ENCODE results near the gene P4HA2.

DNA sequence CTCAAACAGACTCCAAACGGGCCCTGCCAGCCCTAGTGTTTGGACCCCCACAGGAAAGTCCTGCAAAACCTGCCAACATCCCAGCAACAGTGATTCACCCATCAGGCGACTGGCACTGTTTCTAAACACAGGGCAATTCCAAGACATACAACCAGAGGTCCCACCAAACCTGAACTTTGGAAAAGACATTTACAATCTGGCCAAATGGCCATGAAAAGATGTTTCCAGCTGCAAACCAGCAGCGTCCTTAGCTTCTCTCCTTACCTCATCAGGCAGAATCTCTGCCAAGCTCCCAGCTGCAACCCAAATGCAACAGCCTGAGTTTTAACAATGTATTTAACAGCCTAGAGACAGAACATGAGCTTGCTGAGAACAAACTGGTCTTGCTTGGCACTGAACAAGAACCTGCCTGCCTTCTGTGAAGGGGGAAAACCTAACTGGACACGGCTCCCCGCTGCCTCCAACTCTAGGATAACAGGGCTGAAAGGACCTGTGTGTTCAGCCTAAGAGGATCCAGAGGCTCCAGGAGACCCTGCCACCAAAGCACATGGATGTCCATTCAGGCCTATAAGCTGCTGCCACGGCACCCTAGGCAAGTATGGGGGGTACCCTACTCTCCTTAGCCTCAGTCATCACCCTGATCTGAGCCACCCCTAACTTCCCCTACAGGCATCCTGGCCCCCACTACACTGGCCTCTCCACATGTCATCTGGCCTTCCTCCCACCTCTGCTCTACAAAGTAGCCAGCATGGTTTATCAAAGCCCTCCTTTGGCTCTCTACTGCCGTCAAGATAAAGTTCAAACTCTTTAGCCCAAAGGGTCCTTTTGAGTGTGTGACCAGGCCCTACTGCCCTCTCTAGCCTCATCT is 5.6 kb downstream of the P4HA2 start:
- TF ChIP-seq, protein P1, sequence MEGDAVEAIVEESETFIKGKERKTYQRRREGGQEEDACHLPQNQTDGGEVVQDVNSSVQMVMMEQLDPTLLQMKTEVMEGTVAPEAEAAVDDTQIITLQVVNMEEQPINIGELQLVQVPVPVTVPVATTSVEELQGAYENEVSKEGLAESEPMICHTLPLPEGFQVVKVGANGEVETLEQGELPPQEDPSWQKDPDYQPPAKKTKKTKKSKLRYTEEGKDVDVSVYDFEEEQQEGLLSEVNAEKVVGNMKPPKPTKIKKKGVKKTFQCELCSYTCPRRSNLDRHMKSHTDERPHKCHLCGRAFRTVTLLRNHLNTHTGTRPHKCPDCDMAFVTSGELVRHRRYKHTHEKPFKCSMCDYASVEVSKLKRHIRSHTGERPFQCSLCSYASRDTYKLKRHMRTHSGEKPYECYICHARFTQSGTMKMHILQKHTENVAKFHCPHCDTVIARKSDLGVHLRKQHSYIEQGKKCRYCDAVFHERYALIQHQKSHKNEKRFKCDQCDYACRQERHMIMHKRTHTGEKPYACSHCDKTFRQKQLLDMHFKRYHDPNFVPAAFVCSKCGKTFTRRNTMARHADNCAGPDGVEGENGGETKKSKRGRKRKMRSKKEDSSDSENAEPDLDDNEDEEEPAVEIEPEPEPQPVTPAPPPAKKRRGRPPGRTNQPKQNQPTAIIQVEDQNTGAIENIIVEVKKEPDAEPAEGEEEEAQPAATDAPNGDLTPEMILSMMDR (IDR thresholded peaks at IDR 0.05; ENCODE audit: extremely low read depth in 1 of 2, insufficient read depth in 1 of 2, low read depth in 1 of 2, low read length in 2 of 2): peak in 1 of 2 donors; percentile 2
- no peak for TF ChIP-seq POLR2AphosphoS5 (IDR thresholded peaks at IDR 0.05; ENCODE audit: insufficient read depth, low read depth, low read length)
- no peak for TF ChIP-seq POLR2A (IDR thresholded peaks at IDR 0.05; ENCODE audit: low read depth, low read length)
- no peak for TF ChIP-seq EZH2 (IDR thresholded peaks at IDR 0.05; ENCODE audit: borderline replicate concordance, low read depth, low read length, severe bottlenecking)
- TF ChIP-seq, protein P2, sequence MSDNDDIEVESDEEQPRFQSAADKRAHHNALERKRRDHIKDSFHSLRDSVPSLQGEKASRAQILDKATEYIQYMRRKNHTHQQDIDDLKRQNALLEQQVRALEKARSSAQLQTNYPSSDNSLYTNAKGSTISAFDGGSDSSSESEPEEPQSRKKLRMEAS (IDR thresholded peaks at IDR 0.05; ENCODE audit: insufficient read depth, insufficient read length): no peak
- TF ChIP-seq MYC (IDR thresholded peaks at IDR 0.05; ENCODE audit: low read depth, low read length): no peak
- no peak for TF ChIP-seq FOS (IDR thresholded peaks at IDR 0.05; ENCODE audit: borderline replicate concordance, insufficient read depth, low read length)

All from endothelial cell of umbilical vein (primary cell).